ENCODE data around the gene COL6A3.
"Not testable (repeated sequence)": the region's sequence is repeated elsewhere in the genome, so short reads cannot be mapped to it uniquely, and the experiment has no call there.

COL6A3 gene

GRCh38 chr2:237412988-237413776 is 782 bp downstream of the COL6A3 start:
- no peak for DNase-seq (ENCODE audit: low read depth in 2 of 3, low spot score in 2 of 3)

- DNase-seq (ENCODE audit: low read depth in 2 of 3, low spot score in 2 of 3): no peak
Observed at GRCh38 chr2:237412646-237412987, 1.3 kb downstream of the COL6A3 start.

- no peak for DNase-seq (ENCODE audit: low read depth in 2 of 3, low spot score in 2 of 3)
Observed at GRCh38 chr2:237411683-237412423, 2.1 kb downstream of the COL6A3 start.

GRCh38 chr2:237411092-237411601 is 2.8 kb downstream of the COL6A3 start:
- no peak for DNase-seq (ENCODE audit: low read depth in 2 of 3, low spot score in 2 of 3)

DNA sequence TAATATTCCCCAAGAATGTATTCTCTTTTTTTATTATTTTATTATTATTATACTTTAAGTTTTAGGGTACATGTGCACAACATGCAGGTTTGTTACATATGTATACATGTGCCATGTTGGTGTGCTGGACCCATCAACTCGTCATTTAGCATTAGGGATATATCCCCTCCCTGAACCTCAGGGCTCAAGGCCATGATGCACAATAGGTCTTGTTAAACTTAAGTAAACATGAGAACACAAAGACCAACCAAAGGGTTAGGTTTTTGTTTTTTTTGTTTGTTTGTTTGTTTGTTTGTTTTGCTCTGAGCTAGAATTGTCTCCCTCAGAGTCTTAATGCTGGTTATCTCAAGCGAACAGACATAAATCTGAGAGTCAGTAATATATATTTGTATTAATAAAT is 4.7 kb downstream of the COL6A3 start:
- DNase-seq (ENCODE audit: low read depth in 2 of 3, low spot score in 2 of 3): not testable (repeated sequence)

DNA sequence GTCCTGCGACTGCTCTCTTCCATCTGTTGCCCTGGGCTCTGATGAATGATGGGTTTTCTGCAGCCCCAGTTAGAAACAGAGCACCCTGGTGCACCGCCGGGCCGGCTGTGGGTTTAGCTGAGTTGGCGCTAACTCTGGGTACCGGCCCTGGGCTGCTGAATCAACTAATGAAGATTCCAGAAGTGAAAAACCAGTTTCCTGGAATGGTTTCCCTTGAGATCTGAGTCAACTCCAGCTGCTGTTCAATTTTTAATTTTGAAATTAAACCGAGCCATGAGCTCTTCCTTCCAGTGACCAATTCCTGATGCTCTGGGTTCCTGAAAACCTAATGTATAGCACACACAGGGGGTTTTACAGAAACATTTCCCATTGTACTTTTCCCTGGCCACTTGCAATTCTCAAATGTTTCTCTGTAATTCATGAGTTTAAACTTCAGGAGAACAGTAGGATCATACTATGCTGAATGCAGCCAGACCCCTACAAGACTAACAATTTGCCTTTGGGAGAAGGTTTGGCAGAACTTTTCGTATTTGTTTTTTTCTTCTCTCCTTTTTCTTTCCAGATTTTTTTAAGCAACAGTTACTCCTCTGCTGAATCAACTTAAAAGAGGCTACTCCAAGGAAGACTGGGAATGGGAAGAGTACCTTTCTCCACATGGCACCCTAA is 5.5 kb downstream of the COL6A3 start:
- DNase-seq (ENCODE audit: low read depth in 2 of 3, low spot score in 2 of 3): no peak

GRCh38 chr2:237407700-237408099 is 6.3 kb downstream of the COL6A3 start:
- no peak for DNase-seq (ENCODE audit: low read depth in 2 of 3, low spot score in 2 of 3)

- no peak for DNase-seq (ENCODE audit: low read depth in 2 of 3, low spot score in 2 of 3)
Observed at GRCh38 chr2:237406371-237406895, 7.5 kb downstream of the COL6A3 start.

DNA sequence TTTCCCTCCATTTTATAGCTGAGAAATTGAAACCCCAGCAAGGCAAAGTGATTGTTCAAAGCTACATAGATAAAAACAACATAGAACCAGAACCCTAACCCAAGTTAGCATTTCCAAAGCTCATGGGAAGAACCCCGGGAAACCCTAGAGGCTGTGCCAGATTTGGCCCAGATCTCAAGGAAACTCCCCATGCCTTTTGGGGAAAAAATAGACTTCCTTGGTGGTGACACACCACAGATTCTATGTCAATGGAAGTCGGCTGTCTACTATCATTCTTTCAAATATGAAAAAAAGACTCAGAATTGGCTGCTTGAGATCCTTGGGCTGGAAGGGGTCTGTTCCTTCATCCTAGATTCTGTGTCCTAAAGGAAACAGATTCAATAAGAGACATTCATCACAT is 8.4 kb downstream of the COL6A3 start:
- no peak for DNase-seq (ENCODE audit: low read depth in 2 of 3, low spot score in 2 of 3)

DNA sequence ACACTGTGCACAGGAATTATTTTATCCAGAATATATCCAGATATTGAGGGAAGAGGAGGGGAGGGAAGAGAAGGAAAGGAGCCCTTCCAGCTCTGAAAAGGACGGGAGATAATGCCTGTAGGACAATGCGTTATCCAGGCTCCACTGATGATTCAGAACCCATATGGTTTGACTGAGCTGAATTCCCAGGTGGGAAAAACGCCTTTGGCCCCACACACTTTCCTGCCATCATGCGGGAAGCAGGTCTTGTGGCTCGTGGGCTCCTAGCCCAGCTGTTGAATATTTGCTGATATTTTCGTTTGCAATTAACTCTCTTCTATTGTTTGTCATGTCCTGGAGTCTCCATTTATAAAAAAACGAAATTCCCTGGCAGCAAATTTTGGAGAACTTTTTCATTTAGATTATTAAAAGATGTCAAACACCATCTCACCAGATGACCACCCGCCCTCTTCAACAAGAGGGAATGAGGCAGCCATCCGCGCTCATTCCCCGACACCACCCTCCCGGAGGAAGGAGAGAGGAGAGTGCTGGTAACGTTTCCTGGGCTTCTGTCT is 8.9 kb downstream of the COL6A3 start:
- no peak for DNase-seq (ENCODE audit: low read depth in 2 of 3, low spot score in 2 of 3)

DNA sequence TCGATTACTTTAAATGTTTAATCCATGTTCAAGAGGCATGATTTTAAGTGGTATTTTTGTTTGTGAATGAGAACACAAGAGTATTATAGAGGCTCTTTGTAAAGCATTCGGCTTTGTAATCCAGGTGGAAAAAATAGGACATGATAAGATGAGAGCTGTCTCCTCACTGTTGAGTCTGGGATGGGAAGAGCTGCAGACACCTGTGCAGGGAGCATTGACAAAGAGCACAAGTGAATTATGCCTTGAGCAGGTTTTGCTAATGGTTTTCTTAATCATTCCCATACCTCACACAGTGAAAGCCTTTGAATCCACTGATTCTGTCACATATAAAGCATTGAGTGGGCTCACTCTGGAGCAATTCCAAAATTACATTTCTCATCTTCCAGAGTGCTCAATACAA is 9.6 kb downstream of the COL6A3 start:
- no peak for DNase-seq (ENCODE audit: low read depth in 2 of 3, low spot score in 2 of 3)

- no peak for DNase-seq (ENCODE audit: low read depth in 2 of 3, low spot score in 2 of 3)
Observed at GRCh38 chr2:237403024-237403882, 10.7 kb downstream of the COL6A3 start.

DNA sequence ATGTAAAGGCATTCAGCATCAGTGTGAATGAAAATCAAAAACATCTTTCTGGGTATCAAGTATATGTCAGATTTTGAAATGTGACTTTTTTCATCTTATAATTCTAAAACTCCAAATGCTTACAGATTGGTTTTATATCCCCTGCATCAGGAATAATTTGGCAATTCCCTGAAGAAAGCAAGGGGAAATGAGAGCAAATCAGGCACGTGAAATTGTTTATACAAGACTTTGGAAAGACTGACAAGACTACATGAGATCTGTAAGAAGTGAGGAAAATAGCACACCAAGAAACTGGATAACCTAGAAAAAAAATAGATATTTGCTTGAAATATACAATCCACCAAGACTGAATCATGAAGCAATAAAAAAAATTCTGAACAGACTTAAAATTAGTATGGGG is 13.8 kb downstream of the COL6A3 start:
- no peak for DNase-seq (ENCODE audit: low read depth in 2 of 3, low spot score in 2 of 3)

DNA sequence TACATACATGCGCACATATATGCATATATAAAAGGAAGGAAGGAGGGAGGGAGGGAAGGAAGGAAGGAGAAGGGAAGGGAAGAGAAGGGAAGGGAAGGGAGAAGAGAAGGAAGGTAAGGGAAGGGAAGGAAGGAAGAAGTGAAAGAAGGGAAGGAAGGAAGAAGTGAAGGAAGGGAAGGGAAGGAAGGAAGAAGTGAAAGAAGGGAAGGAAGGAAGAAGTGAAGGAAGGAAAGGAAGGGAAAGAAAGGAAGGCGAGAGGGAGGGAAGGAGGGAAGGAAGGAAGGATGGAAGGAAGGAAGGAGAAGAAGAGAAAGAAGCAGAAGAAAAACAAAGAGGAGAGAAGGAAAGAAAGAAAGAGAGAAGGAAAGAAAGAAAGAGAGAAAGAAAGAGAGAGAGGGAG is 16.9 kb downstream of the COL6A3 start:
- DNase-seq (ENCODE audit: low read depth in 2 of 3, low spot score in 2 of 3): no peak

- DNase-seq (ENCODE audit: low read depth in 2 of 3, low spot score in 2 of 3): no peak
Observed at GRCh38 chr2:237393523-237393922, 20.4 kb downstream of the COL6A3 start.

GRCh38 chr2:237392186-237392585 is 21.8 kb downstream of the COL6A3 start:
- DNase-seq (ENCODE audit: low read depth in 2 of 3, low spot score in 2 of 3): no peak

DNA sequence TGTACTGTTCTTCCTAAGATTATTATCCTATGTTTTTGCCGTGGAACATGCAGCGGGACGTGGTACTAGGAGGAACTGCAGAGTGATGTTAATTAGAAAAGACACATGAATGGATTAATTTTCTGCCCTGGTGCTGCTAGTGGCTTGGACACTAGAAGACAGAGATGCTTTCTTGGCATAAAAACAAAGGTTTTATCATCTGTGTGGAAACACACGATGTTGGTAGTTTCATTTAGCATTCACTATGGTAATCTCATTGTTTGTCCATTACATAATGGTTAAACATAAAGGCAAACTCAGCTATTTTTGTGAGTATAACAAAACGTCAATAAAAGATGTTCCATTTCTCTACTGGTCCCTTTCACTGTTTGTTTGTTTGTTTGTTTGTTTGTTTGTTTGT is 22.8 kb downstream of the COL6A3 start:
- no peak for DNase-seq (ENCODE audit: low read depth in 2 of 3, low spot score in 2 of 3)

DNA sequence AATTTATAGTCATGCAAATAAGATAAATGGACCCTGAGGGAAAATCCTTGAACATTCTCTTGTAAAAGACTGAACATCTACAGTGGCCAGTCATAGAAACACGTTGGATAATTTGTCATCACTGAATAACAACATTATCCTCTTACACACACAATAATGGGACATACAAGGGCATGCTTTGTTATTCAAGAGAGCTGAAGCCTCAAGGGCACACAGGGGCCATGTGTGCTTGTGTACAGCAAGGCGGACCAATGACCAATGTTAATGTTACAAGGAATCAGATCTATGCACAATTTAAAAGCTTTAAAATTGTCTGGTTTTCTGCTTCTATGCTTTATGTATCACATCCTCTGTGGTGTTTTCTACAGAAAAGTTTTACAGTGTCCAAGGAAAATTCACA is 23.7 kb downstream of the COL6A3 start:
- no peak for DNase-seq (ENCODE audit: low read depth in 2 of 3, low spot score in 2 of 3)

DNA sequence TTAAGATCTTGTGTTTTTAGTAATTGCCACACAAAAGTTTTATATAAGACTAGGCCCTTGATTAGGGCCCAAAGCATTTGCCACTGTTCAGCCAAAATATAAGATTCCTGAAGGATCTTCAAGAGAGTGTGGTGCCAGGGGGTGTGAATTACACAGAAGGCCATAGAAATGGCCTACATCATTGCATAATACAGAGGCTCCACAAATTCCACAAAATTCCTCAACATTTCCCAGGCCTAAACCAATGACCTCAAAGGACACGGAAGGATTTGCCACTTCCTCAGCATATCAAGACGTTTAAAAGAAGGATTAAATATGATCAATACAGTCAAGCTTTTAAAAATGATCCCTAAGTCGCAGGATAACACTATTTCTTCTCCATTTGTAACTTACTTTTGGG is 24.1 kb downstream of the COL6A3 start:
- DNase-seq (ENCODE audit: low read depth in 2 of 3, low spot score in 2 of 3): no peak

GRCh38 chr2:237388036-237388435 is 25.9 kb downstream of the COL6A3 start:
- DNase-seq (ENCODE audit: low read depth in 2 of 3, low spot score in 2 of 3): no peak

GRCh38 chr2:237384672-237385020 is 29.3 kb downstream of the COL6A3 start:
- DNase-seq (ENCODE audit: low read depth in 2 of 3, low spot score in 2 of 3): no peak
